HG02981 (cell line): ENCODE results near the gene C2orf49.

ENCODE experiments used
- ATAC-seq: cut with Tn5 transposase; IDR thresholded peaks from one replicate; pipeline ENCODE4 v1.9.1; 2021; ENCODE audit warnings: mild to moderate bottlenecking, moderate library complexity; ENCODE audit not compliant: unreplicated experiment

The C2orf49 gene

DNA sequence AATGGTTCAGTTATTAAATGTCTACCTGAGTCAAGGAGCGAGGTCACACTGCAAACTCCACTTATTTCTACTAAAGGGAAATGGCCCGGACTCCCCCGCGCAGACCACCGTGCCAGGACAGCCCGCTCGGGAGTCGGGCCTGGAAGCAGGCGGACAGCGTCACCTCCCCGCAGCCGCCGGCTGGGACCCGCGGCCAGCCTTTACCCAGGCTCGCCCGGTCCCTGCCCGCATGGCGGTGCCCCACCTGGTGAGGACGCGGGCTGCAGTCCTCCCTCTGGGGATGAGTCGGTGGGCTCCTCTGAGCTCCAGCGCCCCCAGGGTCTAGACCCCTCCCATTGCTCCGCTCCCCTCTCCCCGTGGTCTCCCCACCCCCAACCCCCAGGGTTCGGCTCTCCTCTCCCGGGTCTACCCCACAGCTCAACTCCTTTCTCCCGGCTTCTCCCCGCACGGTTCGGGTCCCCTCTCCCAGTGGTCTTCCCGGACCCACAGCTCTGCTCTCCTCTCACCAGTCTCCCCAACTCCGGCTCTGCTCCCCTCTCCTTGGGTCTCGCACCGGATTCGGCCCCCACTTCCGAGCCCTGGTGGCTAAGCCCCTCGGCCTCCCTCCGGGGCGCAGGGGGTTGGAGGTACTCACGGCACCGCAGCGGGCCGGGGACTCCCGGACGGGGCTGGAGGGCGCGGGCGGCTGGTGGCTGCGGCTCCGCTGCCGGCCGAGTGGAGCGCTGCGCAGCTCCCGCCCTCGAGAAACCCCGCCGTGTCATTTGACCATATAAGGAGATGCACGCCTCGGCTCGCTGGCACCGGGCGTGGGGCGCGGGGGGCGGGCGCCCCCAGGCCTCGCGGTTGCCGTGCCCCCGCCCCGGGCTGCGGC, 61.2 kb downstream of the C2orf49 start, which contains the start of gene FHL2:
Gene FHL2 (minus strand): TSS at position 716 of the 871 bp plus-strand sequence. CDS start 12,535 bp downstream, outside the sequence.
- peak; percentile 100 for ATAC-seq
